A549 (cell line): Measurements from ENCODE around the gene CUL9. TPM values are rescaled to one million over a fixed set of nuclear protein-coding genes. Genes with fewer than 3 reads are reported as not detected.

Source experiments
- ATAC-seq, 2 experiments: fragments of 200-7000 bp in 1 of 2; fragments of >200 bp in 1 of 2; cut with Nextera tagmentation in 1 of 2; cut with Tn5 transposase in 1 of 2; 3 replicates each; pipeline versions ENCODE4 v1.8.0 to v1.9.1; 2018 to 2020; ENCODE audit warnings: mild to moderate bottlenecking in 1 of 2, moderate library complexity in 1 of 2
- CTCF ChIA-PET: fragments of 300-600 bp; sonication (Branson Sonifier 250); formaldehyde crosslinking; extraction: SDS; loops from one replicate; lab custom pipeline; 2021; ENCODE audit warnings: antibody characterized with exemption, inconsistent platforms; lab: Yijun Ruan, JAX
- POLR2A ChIA-PET: fragments of 350-600 bp; formaldehyde crosslinking; extraction: SDS; loops from one replicate; lab custom pipeline; 2021; ENCODE audit warnings: antibody characterized with exemption, inconsistent platforms; lab: Yijun Ruan, JAX
- DNase-seq, 2 experiments: peaks; one replicate each; pipeline versions ENCODE4 v3.0.0 to v3.0.0-alpha.2; 2011 to 2016; ENCODE audit warnings: low read depth in 1 of 2, low spot score in 1 of 2
- FAIRE-seq: peaks from 2 replicates; lab custom pipeline; 2011; peaks lifted over from hg19 to GRCh38; lab: Jason Lieb, UNC
- H3K27ac ChIP-seq, 2 experiments: fragments of >200 bp; sonication (Bioruptor Twin); formaldehyde crosslinking; 3 replicates each; pipeline ENCODE4 v1.5.1; 2016 to 2017
- H3K4me1 ChIP-seq: fragments of >200 bp; sonication (Bioruptor Twin); formaldehyde crosslinking; 3 replicates; pipeline ENCODE4 v1.6.1; 2016
- H3K4me2 ChIP-seq: fragments of >200 bp; sonication (Bioruptor Twin); formaldehyde crosslinking; 3 replicates; pipeline ENCODE4 v1.6.1; 2016
- H3K4me3 ChIP-seq: fragments of >200 bp; sonication (Bioruptor Twin); formaldehyde crosslinking; 3 replicates; pipeline ENCODE4 v1.5.1; 2016
- H3K9me3 ChIP-seq: fragments of >200 bp; sonication (Bioruptor Twin); formaldehyde crosslinking; 3 replicates; pipeline ENCODE4 v1.6.1; 2016
- GATA3 ChIP-seq: IDR thresholded peaks from 2 replicates; pipeline ENCODE4 v1.6.1; 2012; ENCODE audit warnings: borderline replicate concordance
- HEYL ChIP-seq: fragments of 250-450 bp; sonication (Bioruptor Pico); IDR thresholded peaks from 2 replicates; pipeline ENCODE4 v1.8.0; 2021; ENCODE audit warnings: mild to moderate bottlenecking, moderate library complexity
- HOXB13 ChIP-seq: fragments of 250-450 bp; sonication (Bioruptor Pico); IDR thresholded peaks from 2 replicates; pipeline ENCODE4 v1.5.0; 2020; ENCODE audit warnings: low read depth, mild to moderate bottlenecking, moderate library complexity
- HOXB5 ChIP-seq: fragments of 250-450 bp; sonication (Bioruptor Pico); IDR thresholded peaks from 2 replicates; pipeline ENCODE4 v1.5.0; 2020; ENCODE audit warnings: mild to moderate bottlenecking, moderate library complexity
- MYC ChIP-seq: IDR thresholded peaks from 2 replicates; pipeline ENCODE4 v1.6.1; 2012; ENCODE audit warnings: mild to moderate bottlenecking, inconsistent platforms, low read length, improper control_type of control experiment, borderline replicate concordance
- NR3C1 ChIP-seq: fragments of >200 bp; sonication (Bioruptor Twin); formaldehyde crosslinking; IDR thresholded peaks from 3 replicates; pipeline ENCODE4 v1.6.1; 2017
- RNF2 ChIP-seq: fragments of 200-600 bp; sonication (generic); IDR thresholded peaks from 2 replicates; pipeline ENCODE4 v1.6.1; 2016; ENCODE audit warnings: low read depth, mild to moderate bottlenecking, antibody characterized with exemption, moderate library complexity, borderline replicate concordance
- SREBF2 ChIP-seq: fragments of 450-650 bp; IDR thresholded peaks from 2 replicates; pipeline ENCODE4 v1.6.1; 2014; ENCODE audit warnings: mild to moderate bottlenecking, moderate library complexity
- ZC3H11A ChIP-seq: fragments of 450-650 bp; IDR thresholded peaks from 2 replicates; pipeline ENCODE4 v1.6.1; 2014; ENCODE audit warnings: antibody characterized with exemption, mild to moderate bottlenecking
- ZSCAN20 ChIP-seq: fragments of 250-450 bp; sonication (Bioruptor Pico); IDR thresholded peaks from 2 replicates; pipeline ENCODE4 v1.8.0; 2022; ENCODE audit warnings: mild to moderate bottlenecking, moderate library complexity
- WGBS: methylation state at CpG from one replicate; pipeline ENCODE4 v1.1.6; 2017; ENCODE audit errors: missing lambda C conversion rate; 5-methylcytosine and 5-hydroxymethylcytosine counted together
- polyA plus RNA-seq, 4 experiments: library from polyadenylated mRNA; depleted of rRNA in 3 of 4; stranded (reverse); fragments of >200 nt; fragmentation: RNase III in 1 of 4; extraction: RNeasy Plus Mini Kit Qiagen cat#74134 plus additional on column Dnase treatment in 1 of 4; gene quantifications; 2 replicates in 3 of 4; 3 replicates in 1 of 4; pipeline ENCODE4 v1.2.3, GENCODE V29; 2011 to 2017
- TF ChIP-seq, protein P1 (sequence below): fragments of 250-450 bp; sonication (Bioruptor Pico); IDR thresholded peaks from 2 replicates; pipeline ENCODE4 v1.5.0; 2021; ENCODE audit warnings: mild to moderate bottlenecking, moderate library complexity, borderline replicate concordance
- TF ChIP-seq, protein P2 (sequence below): fragments of >200 bp; sonication (Bioruptor Twin); formaldehyde crosslinking; IDR thresholded peaks from 3 replicates; pipeline ENCODE4 v1.6.1; 2016
- TF ChIP-seq, protein P3 (sequence below): fragments of 250-450 bp; sonication (Bioruptor Pico); IDR thresholded peaks from 2 replicates; pipeline ENCODE4 v1.5.0; 2020; ENCODE audit warnings: low read depth, mild to moderate bottlenecking, moderate library complexity
- TF ChIP-seq, protein P4 (sequence below): IDR thresholded peaks from 2 replicates; pipeline ENCODE4 v1.6.1; 2012

The CUL9 gene
- polyA plus RNA-seq, 2 of the 4 experiments (the other 2 are of a cell fraction), result 11.3 to 12.5 TPM

DNA sequence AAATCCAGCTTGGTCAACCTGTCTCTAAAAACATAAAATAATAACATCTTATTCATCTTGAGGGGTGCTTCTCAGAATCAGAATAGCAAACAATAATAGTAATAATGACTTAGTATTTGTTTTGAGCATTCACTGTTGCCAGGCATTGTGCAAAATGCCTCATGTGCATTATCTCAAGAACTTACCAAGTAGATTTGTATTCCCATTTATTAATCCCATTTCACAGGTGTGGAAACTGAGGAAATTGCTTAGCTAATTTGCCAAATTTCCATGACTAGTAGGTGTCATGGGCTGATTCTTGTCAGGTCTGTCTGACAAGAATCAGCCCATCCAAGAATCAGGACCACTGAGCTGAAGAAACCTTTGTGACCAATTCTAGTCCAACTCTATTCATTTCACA, 66.8 kb downstream of the CUL9 start:
- Histone ChIP-seq H3K4me1 (0 out of 3 replicates have a peak, but pooled peaks cover 4% of the 10 kb centered on the region), H3K27ac (no peak overlapping the region), H3K4me3 (no peak overlapping the region)
- ChIA-PET POLR2A (no interaction called here), CTCF (interaction anchor here (0.9 to 1.5 kb wide), 3 partner anchors 14 to 20 kb away, joined by 3 to 6 read pairs (median 3); partner anchors contain the start of gene DNPH1)
- TF ChIP-seq, protein P1, sequence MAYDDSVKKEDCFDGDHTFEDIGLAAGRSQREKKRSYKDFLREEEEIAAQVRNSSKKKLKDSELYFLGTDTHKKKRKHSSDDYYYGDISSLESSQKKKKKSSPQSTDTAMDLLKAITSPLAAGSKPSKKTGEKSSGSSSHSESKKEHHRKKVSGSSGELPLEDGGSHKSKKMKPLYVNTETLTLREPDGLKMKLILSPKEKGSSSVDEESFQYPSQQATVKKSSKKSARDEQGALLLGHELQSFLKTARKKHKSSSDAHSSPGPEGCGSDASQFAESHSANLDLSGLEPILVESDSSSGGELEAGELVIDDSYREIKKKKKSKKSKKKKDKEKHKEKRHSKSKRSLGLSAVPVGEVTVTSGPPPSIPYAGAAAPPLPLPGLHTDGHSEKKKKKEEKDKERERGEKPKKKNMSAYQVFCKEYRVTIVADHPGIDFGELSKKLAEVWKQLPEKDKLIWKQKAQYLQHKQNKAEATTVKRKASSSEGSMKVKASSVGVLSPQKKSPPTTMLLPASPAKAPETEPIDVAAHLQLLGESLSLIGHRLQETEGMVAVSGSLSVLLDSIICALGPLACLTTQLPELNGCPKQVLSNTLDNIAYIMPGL (CRISPR knock-in tag), result no peak
- TF ChIP-seq NR3C1, result no peak
- no peak for TF ChIP-seq RNF2
- TF ChIP-seq, protein P2, sequence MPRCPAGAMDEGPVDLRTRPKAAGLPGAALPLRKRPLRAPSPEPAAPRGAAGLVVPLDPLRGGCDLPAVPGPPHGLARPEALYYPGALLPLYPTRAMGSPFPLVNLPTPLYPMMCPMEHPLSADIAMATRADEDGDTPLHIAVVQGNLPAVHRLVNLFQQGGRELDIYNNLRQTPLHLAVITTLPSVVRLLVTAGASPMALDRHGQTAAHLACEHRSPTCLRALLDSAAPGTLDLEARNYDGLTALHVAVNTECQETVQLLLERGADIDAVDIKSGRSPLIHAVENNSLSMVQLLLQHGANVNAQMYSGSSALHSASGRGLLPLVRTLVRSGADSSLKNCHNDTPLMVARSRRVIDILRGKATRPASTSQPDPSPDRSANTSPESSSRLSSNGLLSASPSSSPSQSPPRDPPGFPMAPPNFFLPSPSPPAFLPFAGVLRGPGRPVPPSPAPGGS, result no peak
- TF ChIP-seq HOXB5 (CRISPR knock-in tag), result no peak
- TF ChIP-seq, all 56 proteins: peak for 0
- DNase-seq, result no peak
- FAIRE-seq, result no peak
- no peak for ATAC-seq
- H3K4me2 ChIP-seq, result no peak overlapping the region
- no peaks in the 10 kb centered on the region for H3K9me3 ChIP-seq

- DNase-seq, result no peak
- ATAC-seq, result peak in 1 of 2 experiments; percentile 49; a peak in 3 of 6 replicates
- 18% methylated on average over 8 of the region's 8 CpGs for WGBS
- H3K4me2 ChIP-seq, result peak overlapping the region; percentile 28; the same call in 1 of the 3 replicates
- POLR2A ChIA-PET, result no interaction called here
- no peak overlapping the region for H3K4me3 ChIP-seq
- no peak overlapping the region for H3K27ac ChIP-seq
- no peaks in the 10 kb centered on the region for H3K9me3 ChIP-seq
- FAIRE-seq, result no peak
- 0 out of 3 replicates have a peak, but pooled peaks cover 4% of the 10 kb centered on the region for H3K4me1 ChIP-seq
- CTCF ChIA-PET, result no interaction called here
- no peak for TF ChIP-seq SREBF2
- TF ChIP-seq HEYL (CRISPR knock-in tag), result no peak
- TF ChIP-seq NR3C1, result no peak
- no peak for TF ChIP-seq ZSCAN20 (CRISPR knock-in tag)
- TF ChIP-seq MYC, result no peak
- TF ChIP-seq, protein P3, sequence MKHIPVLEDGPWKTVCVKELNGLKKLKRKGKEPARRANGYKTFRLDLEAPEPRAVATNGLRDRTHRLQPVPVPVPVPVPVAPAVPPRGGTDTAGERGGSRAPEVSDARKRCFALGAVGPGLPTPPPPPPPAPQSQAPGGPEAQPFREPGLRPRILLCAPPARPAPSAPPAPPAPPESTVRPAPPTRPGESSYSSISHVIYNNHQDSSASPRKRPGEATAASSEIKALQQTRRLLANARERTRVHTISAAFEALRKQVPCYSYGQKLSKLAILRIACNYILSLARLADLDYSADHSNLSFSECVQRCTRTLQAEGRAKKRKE (CRISPR knock-in tag), result no peak
- no peak for TF ChIP-seq HOXB13
- no peak for TF ChIP-seq GATA3
- no peak for TF ChIP-seq ZC3H11A
These were observed 69.0 kb downstream of the CUL9 start for GRCh38 chr6:43250992-43251373.

DNA sequence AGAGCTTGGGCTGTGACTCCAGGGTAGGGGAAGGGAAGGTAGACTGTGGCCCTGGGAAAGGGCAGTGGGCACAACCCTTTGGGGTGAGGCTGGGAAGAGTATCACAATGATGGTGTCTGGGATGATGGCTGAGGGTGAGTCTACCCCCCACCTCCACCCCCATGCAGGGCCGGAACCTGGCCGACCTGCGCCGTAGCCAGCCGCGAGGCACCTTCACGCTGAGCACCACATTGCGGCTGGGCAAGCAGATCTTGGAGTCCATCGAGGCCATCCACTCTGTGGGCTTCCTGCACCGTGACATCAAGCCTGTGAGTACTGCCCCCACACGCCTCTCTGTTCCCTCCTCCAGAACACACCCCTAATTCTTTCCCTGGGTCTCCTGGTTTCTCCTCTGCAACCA, 71.4 kb downstream of the CUL9 start:
- CTCF ChIA-PET, result interaction anchor here (1.2 to 2.4 kb wide), 2 partner anchors 9 to 10 kb away, joined by 4 to 9 read pairs; partner anchors contain the start of gene TTBK1

More for the DNA sequence above, 71.4 kb downstream of the CUL9 start:
- 92% methylated on average over 7 of the region's 11 CpGs for WGBS
- FAIRE-seq (no peak), ATAC-seq (no peak)
- Histone ChIP-seq H3K4me1 (no peaks in the 10 kb centered on the region), H3K9me3 (no peaks in the 10 kb centered on the region), H3K4me3 (no peak overlapping the region), H3K4me2 (no peak overlapping the region), H3K27ac (no peak overlapping the region)
- TF ChIP-seq, protein P4, sequence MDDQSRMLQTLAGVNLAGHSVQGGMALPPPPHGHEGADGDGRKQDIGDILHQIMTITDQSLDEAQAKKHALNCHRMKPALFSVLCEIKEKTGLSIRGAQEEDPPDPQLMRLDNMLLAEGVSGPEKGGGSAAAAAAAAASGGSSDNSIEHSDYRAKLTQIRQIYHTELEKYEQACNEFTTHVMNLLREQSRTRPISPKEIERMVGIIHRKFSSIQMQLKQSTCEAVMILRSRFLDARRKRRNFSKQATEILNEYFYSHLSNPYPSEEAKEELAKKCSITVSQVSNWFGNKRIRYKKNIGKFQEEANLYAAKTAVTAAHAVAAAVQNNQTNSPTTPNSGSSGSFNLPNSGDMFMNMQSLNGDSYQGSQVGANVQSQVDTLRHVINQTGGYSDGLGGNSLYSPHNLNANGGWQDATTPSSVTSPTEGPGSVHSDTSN, result no peak
- TF ChIP-seq, all 56 proteins: peak for 0
- POLR2A ChIA-PET, result no interaction called here
- no peak for DNase-seq
